ENCODE results near the gene PAX5.

The PAX5 gene

GRCh38 chr9:36891341-36891811 lies 142.7 kb downstream of the PAX5 start:
- no peaks in the 10 kb centered on the region for H3K9me3 ChIP-seq (ENCODE audit: control insufficient read depth, low read depth, low read length)
- no peak overlapping the region for H3K27ac ChIP-seq (ENCODE audit: low read length)
- H3K27me3 ChIP-seq (ENCODE audit: control insufficient read depth, insufficient read depth, low read length), result no peaks in the 10 kb centered on the region
- no peak overlapping the region for H3K9ac ChIP-seq (ENCODE audit: low read length)
- H3K36me3 ChIP-seq (ENCODE audit: control insufficient read depth, low read depth, low read length), result no peaks in the 10 kb centered on the region
- no peaks in the 10 kb centered on the region for H3K4me1 ChIP-seq (ENCODE audit: control insufficient read depth, low read depth, low read length)
- H3K4me3 ChIP-seq (ENCODE audit: low read length), result no peak overlapping the region

- Histone ChIP-seq H3K9ac (ENCODE audit: low read length) (no peak overlapping the region), H3K27me3 (ENCODE audit: control insufficient read depth, insufficient read depth, low read length) (no peaks in the 10 kb centered on the region), H3K4me1 (ENCODE audit: control insufficient read depth, low read depth, low read length) (no peaks in the 10 kb centered on the region), H3K4me3 (ENCODE audit: low read length) (no peak overlapping the region), H3K9me3 (ENCODE audit: control insufficient read depth, low read depth, low read length) (no peaks in the 10 kb centered on the region), H3K27ac (ENCODE audit: low read length) (no peak overlapping the region), H3K36me3 (ENCODE audit: control insufficient read depth, low read depth, low read length) (no peaks in the 10 kb centered on the region)
Observed at GRCh38 chr9:36889844-36890243, 144.2 kb downstream of the PAX5 start.

- no peaks in the 10 kb centered on the region for H3K9me3 ChIP-seq (ENCODE audit: control insufficient read depth, low read depth, low read length)
- no peaks in the 10 kb centered on the region for H3K27me3 ChIP-seq (ENCODE audit: control insufficient read depth, insufficient read depth, low read length)
- no peak overlapping the region for H3K9ac ChIP-seq (ENCODE audit: low read length)
- no peak overlapping the region for H3K27ac ChIP-seq (ENCODE audit: low read length)
- H3K36me3 ChIP-seq (ENCODE audit: control insufficient read depth, low read depth, low read length), result no peaks in the 10 kb centered on the region
- no peaks in the 10 kb centered on the region for H3K4me1 ChIP-seq (ENCODE audit: control insufficient read depth, low read depth, low read length)
- no peak overlapping the region for H3K4me3 ChIP-seq (ENCODE audit: low read length)
Observed at GRCh38 chr9:36888551-36888950, 145.5 kb downstream of the PAX5 start.

- no peaks in the 10 kb centered on the region for H3K27me3 ChIP-seq (ENCODE audit: control insufficient read depth, insufficient read depth, low read length)
- no peak overlapping the region for H3K27ac ChIP-seq (ENCODE audit: low read length)
- no peaks in the 10 kb centered on the region for H3K36me3 ChIP-seq (ENCODE audit: control insufficient read depth, low read depth, low read length)
- no peaks in the 10 kb centered on the region for H3K4me1 ChIP-seq (ENCODE audit: control insufficient read depth, low read depth, low read length)
- no peak overlapping the region for H3K9ac ChIP-seq (ENCODE audit: low read length)
- H3K4me3 ChIP-seq (ENCODE audit: low read length), result no peak overlapping the region
- H3K9me3 ChIP-seq (ENCODE audit: control insufficient read depth, low read depth, low read length), result no peaks in the 10 kb centered on the region
Observed at GRCh38 chr9:36884721-36885120, 149.3 kb downstream of the PAX5 start.

- Histone ChIP-seq H3K36me3 (ENCODE audit: control insufficient read depth, low read depth, low read length) (no peaks in the 10 kb centered on the region), H3K4me1 (ENCODE audit: control insufficient read depth, low read depth, low read length) (no peaks in the 10 kb centered on the region), H3K4me3 (ENCODE audit: low read length) (no peak overlapping the region), H3K27ac (ENCODE audit: low read length) (no peak overlapping the region), H3K9me3 (ENCODE audit: control insufficient read depth, low read depth, low read length) (no peaks in the 10 kb centered on the region), H3K9ac (ENCODE audit: low read length) (no peak overlapping the region), H3K27me3 (ENCODE audit: control insufficient read depth, insufficient read depth, low read length) (no peaks in the 10 kb centered on the region)
Observed at GRCh38 chr9:36882594-36882993, 151.5 kb downstream of the PAX5 start.

- no peaks in the 10 kb centered on the region for H3K9me3 ChIP-seq (ENCODE audit: control insufficient read depth, low read depth, low read length)
- no peaks in the 10 kb centered on the region for H3K4me1 ChIP-seq (ENCODE audit: control insufficient read depth, low read depth, low read length)
- H3K9ac ChIP-seq (ENCODE audit: low read length), result no peak overlapping the region
- H3K27me3 ChIP-seq (ENCODE audit: control insufficient read depth, insufficient read depth, low read length), result no peaks in the 10 kb centered on the region
- no peaks in the 10 kb centered on the region for H3K36me3 ChIP-seq (ENCODE audit: control insufficient read depth, low read depth, low read length)
- no peak overlapping the region for H3K27ac ChIP-seq (ENCODE audit: low read length)
- no peak overlapping the region for H3K4me3 ChIP-seq (ENCODE audit: low read length)
Observed at GRCh38 chr9:36881743-36882441, 152.2 kb downstream of the PAX5 start.

- Histone ChIP-seq H3K36me3 (ENCODE audit: control insufficient read depth, low read depth, low read length) (no peaks in the 10 kb centered on the region), H3K4me1 (ENCODE audit: control insufficient read depth, low read depth, low read length) (no peaks in the 10 kb centered on the region), H3K9me3 (ENCODE audit: control insufficient read depth, low read depth, low read length) (no peaks in the 10 kb centered on the region), H3K9ac (ENCODE audit: low read length) (no peak overlapping the region), H3K27ac (ENCODE audit: low read length) (no peak overlapping the region), H3K4me3 (ENCODE audit: low read length) (no peak overlapping the region), H3K27me3 (ENCODE audit: control insufficient read depth, insufficient read depth, low read length) (no peaks in the 10 kb centered on the region)
Observed at GRCh38 chr9:36881316-36881715, 152.8 kb downstream of the PAX5 start.

- Histone ChIP-seq H3K27me3 (ENCODE audit: control insufficient read depth, insufficient read depth, low read length) (no peaks in the 10 kb centered on the region), H3K4me3 (ENCODE audit: low read length) (no peak overlapping the region), H3K36me3 (ENCODE audit: control insufficient read depth, low read depth, low read length) (no peaks in the 10 kb centered on the region)
Observed at GRCh38 chr9:36880075-36880474, 154.0 kb downstream of the PAX5 start.

GRCh38 chr9:36878986-36879982 lies 154.8 kb downstream of the PAX5 start:
- no peaks in the 10 kb centered on the region for H3K9me3 ChIP-seq (ENCODE audit: control insufficient read depth, low read depth, low read length)
- no peak overlapping the region for H3K4me3 ChIP-seq (ENCODE audit: low read length)
- H3K27me3 ChIP-seq (ENCODE audit: control insufficient read depth, insufficient read depth, low read length), result no peaks in the 10 kb centered on the region
- no peak overlapping the region for H3K27ac ChIP-seq (ENCODE audit: low read length)
- no peaks in the 10 kb centered on the region for H3K36me3 ChIP-seq (ENCODE audit: control insufficient read depth, low read depth, low read length)
- no peak overlapping the region for H3K9ac ChIP-seq (ENCODE audit: low read length)
- H3K4me1 ChIP-seq (ENCODE audit: control insufficient read depth, low read depth, low read length), result no peaks in the 10 kb centered on the region

More at GRCh38 chr9:36880075-36880474, 154.0 kb downstream of the PAX5 start:
- no peak overlapping the region for H3K27ac ChIP-seq (ENCODE audit: low read length)
- H3K9me3 ChIP-seq (ENCODE audit: control insufficient read depth, low read depth, low read length), result no peaks in the 10 kb centered on the region
- no peak overlapping the region for H3K9ac ChIP-seq (ENCODE audit: low read length)
- H3K4me1 ChIP-seq (ENCODE audit: control insufficient read depth, low read depth, low read length), result no peaks in the 10 kb centered on the region

- Histone ChIP-seq H3K9me3 (ENCODE audit: control insufficient read depth, low read depth, low read length) (no peaks in the 10 kb centered on the region), H3K27me3 (ENCODE audit: control insufficient read depth, insufficient read depth, low read length) (no peaks in the 10 kb centered on the region), H3K27ac (ENCODE audit: low read length) (no peak overlapping the region), H3K4me1 (ENCODE audit: control insufficient read depth, low read depth, low read length) (no peaks in the 10 kb centered on the region), H3K9ac (ENCODE audit: low read length) (no peak overlapping the region), H3K4me3 (ENCODE audit: low read length) (no peak overlapping the region), H3K36me3 (ENCODE audit: control insufficient read depth, low read depth, low read length) (no peaks in the 10 kb centered on the region)
Observed at GRCh38 chr9:36877239-36877638, 156.8 kb downstream of the PAX5 start.

GRCh38 chr9:36876056-36876455 lies 158.0 kb downstream of the PAX5 start:
- no peak overlapping the region for H3K27ac ChIP-seq (ENCODE audit: low read length)
- H3K9ac ChIP-seq (ENCODE audit: low read length), result no peak overlapping the region
- no peaks in the 10 kb centered on the region for H3K27me3 ChIP-seq (ENCODE audit: control insufficient read depth, insufficient read depth, low read length)
- H3K36me3 ChIP-seq (ENCODE audit: control insufficient read depth, low read depth, low read length), result no peaks in the 10 kb centered on the region
- no peak overlapping the region for H3K4me3 ChIP-seq (ENCODE audit: low read length)
- H3K9me3 ChIP-seq (ENCODE audit: control insufficient read depth, low read depth, low read length), result no peaks in the 10 kb centered on the region
- no peaks in the 10 kb centered on the region for H3K4me1 ChIP-seq (ENCODE audit: control insufficient read depth, low read depth, low read length)

All from iPS-18a (cell line).